NCI-H1694 (cell line): ENCODE results near the gene PPP1R37.

Experiments used
- DNase-seq: peaks from one replicate; lab custom pipeline; 2025; lab: John Stamatoyannopoulos, UW

PPP1R37 gene

GRCh38 chr19:45070861-45071544 is 22.0 kb upstream of the PPP1R37 start:
- DNase-seq = no peak

GRCh38 chr19:45071545-45071938 is 21.4 kb upstream of the PPP1R37 start:
- DNase-seq = no peak

GRCh38 chr19:45071969-45072790 is 20.8 kb upstream of the PPP1R37 start:
- no peak for DNase-seq

- no peak for DNase-seq
Observed at GRCh38 chr19:45074744-45075300, 18.2 kb upstream of the PPP1R37 start.

GRCh38 chr19:45075301-45076028 is 17.5 kb upstream of the PPP1R37 start:
- DNase-seq = no peak

- no peak for DNase-seq
Observed at GRCh38 chr19:45076029-45076850, 16.7 kb upstream of the PPP1R37 start, which contains the start of gene ZNF296. Gene ZNF296, minus strand, starts transcription at chr19:45076478. Its CDS starts 105 bp downstream, at chr19:45076373.

GRCh38 chr19:45076851-45077730 is 15.9 kb upstream of the PPP1R37 start:
- DNase-seq = no peak

- no peak for DNase-seq
Observed at GRCh38 chr19:45078390-45079062, 14.5 kb upstream of the PPP1R37 start.

- peak; percentile 13 for DNase-seq
Observed at GRCh38 chr19:45079063-45079910, 13.7 kb upstream of the PPP1R37 start, which contains the start of gene GEMIN7. Gene GEMIN7, plus strand, starts transcription at chr19:45079260. Its CDS starts 10,855 bp downstream, at chr19:45090115.

- no peak for DNase-seq
Observed at GRCh38 chr19:45079911-45080370, 13.0 kb upstream of the PPP1R37 start.

GRCh38 chr19:45082170-45082569 is 10.8 kb upstream of the PPP1R37 start:
- DNase-seq = no peak

GRCh38 chr19:45086480-45086879 is 6.5 kb upstream of the PPP1R37 start:
- DNase-seq = no peak

GRCh38 chr19:45087531-45087930 is 5.4 kb upstream of the PPP1R37 start:
- no peak for DNase-seq

- no peak for DNase-seq
Observed at GRCh38 chr19:45090034-45090433, 2.9 kb upstream of the PPP1R37 start.

GRCh38 chr19:45090606-45091005 is 2.4 kb upstream of the PPP1R37 start:
- no peak for DNase-seq

- no peak for DNase-seq
Observed at GRCh38 chr19:45091031-45091923, 1.7 kb upstream of the PPP1R37 start.

- no peak for DNase-seq
Observed at GRCh38 chr19:45094137-45094536, 1.2 kb downstream of the PPP1R37 start.

GRCh38 chr19:45094707-45095106 is 1.7 kb downstream of the PPP1R37 start:
- no peak for DNase-seq
